CD4-positive, alpha-beta T cell (primary cell): ENCODE measurements around the gene CCDC152. TPM values are rescaled to one million over a fixed set of nuclear protein-coding genes. Genes with fewer than 3 reads are reported as not detected.

Experiments used
- ATAC-seq: fragments of 200-7000 bp; cut with Tn5 transposase; one replicate; pipeline ENCODE4 v1.10.0; 2022; ENCODE audit warnings: mild to moderate bottlenecking; ENCODE audit not compliant: poor library complexity
- CTCF ChIA-PET: fragments of 350-600 bp; sonication (Branson Sonifier 250); formaldehyde crosslinking; loops from one replicate; lab custom pipeline; 2021; ENCODE audit warnings: antibody characterized with exemption, inconsistent platforms; lab: Charles Lee
- POLR2A ChIA-PET: fragments of 350-600 bp; sonication (Branson Sonifier 250); formaldehyde crosslinking; loops from one replicate; lab custom pipeline; 2021; ENCODE audit warnings: antibody characterized with exemption, inconsistent platforms; lab: Charles Lee
- DNase-seq, 14 experiments: peaks; one replicate each; pipeline ENCODE4 v3.0.0-alpha.2; 2013 to 2020; ENCODE audit warnings: mixed read lengths in 2 of 14
- H3K27ac ChIP-seq, 2 donors: one replicate each; pipeline versions ENCODE4 v1.5.1 to v1.7.0; 2013; ENCODE audit warnings: low read length in 2 of 2, low read depth in 1 of 2, mild to moderate bottlenecking in 1 of 2
- H3K27me3 ChIP-seq, 2 experiments: 1 replicate in 1 of 2; 2 replicates in 1 of 2; pipeline versions ENCODE4 v1.6.1 to v1.7.0; 2013; ENCODE audit warnings: low read length in 2 of 2, control low read depth in 1 of 2, mild to moderate bottlenecking in 1 of 2, moderate library complexity in 1 of 2; ENCODE audit not compliant: insufficient read depth in 2 of 2, control insufficient read depth in 1 of 2
- H3K36me3 ChIP-seq: one replicate; pipeline ENCODE4 v1.6.1; 2013; ENCODE audit warnings: low read length, control low read depth; ENCODE audit not compliant: insufficient read depth
- H3K4me1 ChIP-seq: one replicate; pipeline ENCODE4 v1.6.1; 2013; ENCODE audit warnings: low read length, control low read depth; ENCODE audit not compliant: insufficient read depth
- H3K4me3 ChIP-seq: one replicate; pipeline ENCODE4 v1.5.1; 2013; ENCODE audit warnings: mild to moderate bottlenecking, low read length, moderate library complexity
- H3K9me3 ChIP-seq, 2 experiments: 1 replicate in 1 of 2; 2 replicates in 1 of 2; pipeline versions ENCODE4 v1.6.1 to v1.7.0; 2013; ENCODE audit warnings: low read length in 2 of 2, mild to moderate bottlenecking in 2 of 2, control low read depth in 1 of 2, moderate library complexity in 1 of 2; ENCODE audit not compliant: control insufficient read depth in 1 of 2, insufficient read depth in 1 of 2
- H3K27ac Mint-ChIP-seq: one replicate; pipeline ENCODE4 v1.8.0; 2020; ENCODE audit warnings: mixed read lengths
- H3K27me3 Mint-ChIP-seq: one replicate; pipeline ENCODE4 v1.8.0; 2021; ENCODE audit warnings: mixed read lengths
- H3K36me3 Mint-ChIP-seq: one replicate; pipeline ENCODE4 v1.8.0; 2021; ENCODE audit warnings: low read depth, mixed read lengths
- H3K4me1 Mint-ChIP-seq: one replicate; pipeline ENCODE4 v1.8.0; 2021; ENCODE audit warnings: low read depth, mixed read lengths
- H3K4me3 Mint-ChIP-seq: one replicate; pipeline ENCODE4 v1.8.0; 2020; ENCODE audit warnings: mild to moderate bottlenecking, mixed read lengths
- H3K9me3 Mint-ChIP-seq: one replicate; pipeline ENCODE4 v1.8.0; 2020; ENCODE audit warnings: mixed read lengths
- CTCF ChIP-seq: fragments of 200-600 bp; IDR thresholded peaks from one replicate; pipeline ENCODE4 v1.8.0; 2022; ENCODE audit warnings: antibody characterized with exemption, mild to moderate bottlenecking
- intact Hi-C, 2 experiments: fragments of 100-400 bp; cut with DNase I in 1 of 2; cut with micrococcal nuclease in 1 of 2; formaldehyde crosslinking; loops; one replicate each; pipeline versions ENCODE4 v1.15.1 to v1.9.0; 2023 to 2025; cut with DNase I, micrococcal nuclease
- total RNA-seq, 174 experiments: library from RNA in 2 of 174; stranded (reverse) in 2 of 174; gene quantifications; one replicate each; pipeline ENCODE4 v1.2.3 and lab custom pipeline; 2021 to 2026

The CCDC152 gene
- total RNA-seq, 2 experiments from 2014 or later = 1.2 to 1.6 TPM

- CTCF ChIA-PET = no interaction called here
- no peak overlapping the region for H3K4me3 Mint-ChIP-seq
Measured at GRCh38 chr5:42749020-42749419, 7.6 kb upstream of the CCDC152 start.

GRCh38 chr5:42750507-42750906 lies 6.1 kb upstream of the CCDC152 start:
- no peak for DNase-seq
- H3K4me1 ChIP-seq = no peaks in the 10 kb centered on the region
- Mint-ChIP-seq H3K27me3 (no peaks in the 10 kb centered on the region), H3K36me3 (no peaks in the 10 kb centered on the region), H3K27ac (no peak overlapping the region), H3K4me1 (peaks cover 7% of the 10 kb centered on the region), H3K9me3 (no peaks in the 10 kb centered on the region), H3K4me3 (no peak overlapping the region)
- H3K9me3 ChIP-seq = no peaks in the 10 kb centered on the region
- intact Hi-C loops = no loop called here
- H3K4me3 ChIP-seq = no peak overlapping the region
- H3K27me3 ChIP-seq = no peaks in the 10 kb centered on the region
- ATAC-seq = no peak
- ChIA-PET POLR2A (interaction anchor here (1.3 kb wide), 1 partner anchor 32 kb away, joined by 3 read pairs; no protein-coding TSS in a partner anchor), CTCF (no interaction called here)
- H3K36me3 ChIP-seq = no peaks in the 10 kb centered on the region
- TF ChIP-seq CTCF = no peak
- H3K27ac ChIP-seq = no peak overlapping the region

More at GRCh38 chr5:42749020-42749419, 7.6 kb upstream of the CCDC152 start:
- H3K9me3 Mint-ChIP-seq = no peaks in the 10 kb centered on the region
- Histone ChIP-seq H3K27ac (no peak overlapping the region), H3K9me3 (no peaks in the 10 kb centered on the region), H3K27me3 (no peaks in the 10 kb centered on the region), H3K36me3 (no peaks in the 10 kb centered on the region), H3K4me3 (no peak overlapping the region), H3K4me1 (no peaks in the 10 kb centered on the region)
- peak; percentile 34 for ATAC-seq
- no peak for TF ChIP-seq CTCF
- intact Hi-C loops = no loop called here
- H3K27ac Mint-ChIP-seq = no peak overlapping the region
- POLR2A ChIA-PET = interaction anchor here (0.7 kb wide), 1 partner anchor 12 kb away, joined by 3 read pairs; no protein-coding TSS in a partner anchor
- H3K36me3 Mint-ChIP-seq = no peaks in the 10 kb centered on the region
- peaks cover 7% of the 10 kb centered on the region for H3K4me1 Mint-ChIP-seq
- H3K27me3 Mint-ChIP-seq = no peaks in the 10 kb centered on the region
- DNase-seq = peak in 3 of 14 experiments; percentile 1 to 30 (median 5)

GRCh38 chr5:42751044-42751443 lies 5.6 kb upstream of the CCDC152 start:
- Mint-ChIP-seq H3K4me1 (peaks cover 7% of the 10 kb centered on the region), H3K4me3 (no peak overlapping the region), H3K27me3 (no peaks in the 10 kb centered on the region), H3K36me3 (no peaks in the 10 kb centered on the region), H3K9me3 (no peaks in the 10 kb centered on the region), H3K27ac (no peak overlapping the region)
- ATAC-seq = no peak
- DNase-seq = no peak
- Histone ChIP-seq H3K27ac (no peak overlapping the region), H3K36me3 (no peaks in the 10 kb centered on the region), H3K9me3 (no peaks in the 10 kb centered on the region), H3K27me3 (no peaks in the 10 kb centered on the region), H3K4me3 (no peak overlapping the region), H3K4me1 (no peaks in the 10 kb centered on the region)
- no peak for TF ChIP-seq CTCF
- ChIA-PET POLR2A (interaction anchor here (1.3 kb wide), 1 partner anchor 32 kb away, joined by 3 read pairs; no protein-coding TSS in a partner anchor), CTCF (no interaction called here)
- intact Hi-C loops = no loop called here
